GM23338 (cell line): ENCODE data around the gene ERC2. TPM values are rescaled to one million over a fixed set of nuclear protein-coding genes. Genes with fewer than 3 reads are reported as not detected.

Experiments used
- ATAC-seq: fragments of 200-7000 bp; cut with Tn5 transposase; 3 replicates; pipeline ENCODE4 v1.9.1; 2020
- DNase-seq: peaks from one replicate; pipeline ENCODE4 v3.0.0-alpha.2; 2015; ENCODE audit warnings: low spot score
- H2AFZ ChIP-seq: fragments of 200-600 bp; sonication (generic); 2 replicates; pipeline ENCODE4 v1.8.0; 2016; ENCODE audit warnings: antibody characterized with exemption, mild to moderate bottlenecking, moderate library complexity
- H3F3A ChIP-seq: fragments of 200-600 bp; sonication (generic); replicated peaks from 2 replicates; pipeline ENCODE4 v1.8.0; 2017; ENCODE audit warnings: antibody characterized with exemption, mixed run types, low read depth
- H3K27ac ChIP-seq: fragments of 200-600 bp; sonication (generic); 2 replicates; pipeline ENCODE4 v1.6.1; 2016; ENCODE audit warnings: low read depth
- H3K27me3 ChIP-seq: fragments of 200-600 bp; sonication (generic); 2 replicates; pipeline ENCODE4 v1.8.0; 2016; ENCODE audit warnings: mild to moderate bottlenecking, mixed run types, moderate library complexity; ENCODE audit not compliant: insufficient read depth
- H3K36me3 ChIP-seq: fragments of 200-600 bp; sonication (generic); 2 replicates; pipeline ENCODE4 v1.8.0; 2016; ENCODE audit warnings: mild to moderate bottlenecking; ENCODE audit not compliant: insufficient read depth
- H3K4me1 ChIP-seq: fragments of 200-600 bp; sonication (generic); 2 replicates; pipeline ENCODE4 v1.8.0; 2016; ENCODE audit warnings: mild to moderate bottlenecking, moderate library complexity; ENCODE audit not compliant: insufficient read depth
- H3K4me2 ChIP-seq: fragments of 200-600 bp; sonication (generic); 2 replicates; pipeline ENCODE4 v1.7.1; 2017; ENCODE audit warnings: mixed run types
- H3K4me3 ChIP-seq: fragments of 200-600 bp; sonication (generic); 2 replicates; pipeline ENCODE4 v1.6.1; 2016; ENCODE audit warnings: mixed run types
- H3K79me2 ChIP-seq: fragments of 200-600 bp; sonication (generic); replicated peaks from 2 replicates; pipeline ENCODE4 v1.8.0; 2017; ENCODE audit warnings: mild to moderate bottlenecking; ENCODE audit not compliant: insufficient read depth
- H3K9me2 ChIP-seq: fragments of 200-600 bp; sonication (generic); 2 replicates; pipeline ENCODE4 v1.8.0; 2017; ENCODE audit not compliant: insufficient read depth
- H4K20me1 ChIP-seq: fragments of 200-600 bp; sonication (generic); replicated peaks from 2 replicates; pipeline ENCODE4 v1.8.0; 2017; ENCODE audit warnings: mild to moderate bottlenecking; ENCODE audit not compliant: insufficient read depth
- H3K27ac Mint-ChIP-seq: 2 replicates; pipeline ENCODE4 v1.8.0; 2020; ENCODE audit warnings: inconsistent platforms, mild to moderate bottlenecking, moderate library complexity, mixed read lengths
- H3K27me3 Mint-ChIP-seq: 3 replicates; pipeline ENCODE4 v1.8.0; 2022; ENCODE audit warnings: low read depth, mild to moderate bottlenecking, moderate library complexity, mixed read lengths, inconsistent platforms; ENCODE audit not compliant: insufficient read depth, poor library complexity
- H3K36me3 Mint-ChIP-seq: 3 replicates; pipeline ENCODE4 v1.8.0; 2021; ENCODE audit warnings: low read depth, mild to moderate bottlenecking, inconsistent platforms, moderate library complexity, mixed read lengths
- H3K4me1 Mint-ChIP-seq: 3 replicates; pipeline ENCODE4 v1.8.0; 2020; ENCODE audit warnings: mild to moderate bottlenecking, inconsistent platforms, mixed read lengths
- H3K4me3 Mint-ChIP-seq: 3 replicates; pipeline ENCODE4 v1.8.0; 2021; ENCODE audit warnings: moderate library complexity, mild to moderate bottlenecking, inconsistent platforms, mixed read lengths
- H3K9me3 Mint-ChIP-seq: 3 replicates; pipeline ENCODE4 v1.8.0; 2020; ENCODE audit warnings: moderate library complexity, mild to moderate bottlenecking, inconsistent platforms, mixed read lengths
- CREB1 ChIP-seq: fragments of 250-450 bp; sonication (Bioruptor Pico); IDR thresholded peaks from 2 replicates; pipeline ENCODE4 v1.5.0; 2020; ENCODE audit warnings: low read depth, mild to moderate bottlenecking, moderate library complexity
- CTCF ChIP-seq, 2 experiments: fragments of 200-600 bp in 1 of 2; sonication (generic) in 1 of 2; conservative IDR thresholded peaks; 2 replicates each; pipeline versions ENCODE4 v1.5.1 to v1.6.1; 2016 to 2017; ENCODE audit warnings: antibody characterized with exemption in 2 of 2, low read depth in 2 of 2, mild to moderate bottlenecking in 2 of 2, moderate library complexity in 1 of 2
- ETS1 ChIP-seq: IDR thresholded peaks from 2 replicates; pipeline ENCODE4 v1.6.1; 2016; ENCODE audit warnings: antibody characterized with exemption
- EZH2 ChIP-seq: fragments of 200-600 bp; sonication (generic); IDR thresholded peaks from one replicate; pipeline ENCODE4 v1.8.0; 2017; ENCODE audit warnings: antibody characterized with exemption, mild to moderate bottlenecking, low read depth; ENCODE audit not compliant: unreplicated experiment
- JUNB ChIP-seq: IDR thresholded peaks from one replicate; pipeline ENCODE4 v1.6.1; 2016; ENCODE audit warnings: antibody characterized with exemption; ENCODE audit not compliant: unreplicated experiment
- POLR2AphosphoS5 ChIP-seq: IDR thresholded peaks from 2 replicates; pipeline ENCODE4 v1.6.1; 2016; ENCODE audit warnings: antibody characterized with exemption, low read depth
- REST ChIP-seq: IDR thresholded peaks from one replicate; pipeline ENCODE4 v1.6.1; 2018; ENCODE audit warnings: antibody characterized with exemption; ENCODE audit not compliant: unreplicated experiment
- ZNF114 ChIP-seq: fragments of 250-450 bp; sonication (Bioruptor Pico); IDR thresholded peaks from 2 replicates; pipeline ENCODE4 v1.5.0; 2020; ENCODE audit warnings: mild to moderate bottlenecking, moderate library complexity
- ZNF331 ChIP-seq: fragments of 250-450 bp; sonication (Bioruptor Pico); IDR thresholded peaks from 2 replicates; pipeline ENCODE4 v1.5.0; 2020; ENCODE audit warnings: low read depth, mild to moderate bottlenecking, moderate library complexity
- polyA plus RNA-seq: library from polyadenylated mRNA; unstranded; fragments of >200 nt; fragmentation: Nextera tagmentation; extraction: Ambion mirVana; gene quantifications from 2 replicates; pipeline ENCODE4 v1.2.1, GENCODE V29; 2016
- total RNA-seq: library from RNA; depleted of rRNA; stranded (reverse); fragments of >200 nt; shearing (Covaris generic); gene quantifications from 2 replicates; pipeline ENCODE4 v1.2.3, GENCODE V29; 2014

Gene ERC2
- total and polyA plus RNA-seq, 2 experiments from 2014 or later, result 11.8 to 13.7 TPM

GRCh38 chr3:55774856-55775255 lies 693.4 kb downstream of the ERC2 start:
- peaks cover 2% of the 10 kb centered on the region for H3K27me3 Mint-ChIP-seq
- H3K4me2 ChIP-seq, result no peak overlapping the region

More at GRCh38 chr3:55774856-55775255, 693.4 kb downstream of the ERC2 start:
- no peaks in the 10 kb centered on the region for H4K20me1 ChIP-seq
- no peaks in the 10 kb centered on the region for H3K36me3 ChIP-seq
- Mint-ChIP-seq H3K27ac (no peak overlapping the region), H3K36me3 (no peaks in the 10 kb centered on the region), H3K4me3 (no peak overlapping the region), H3K4me1 (peaks cover 4% of the 10 kb centered on the region; the same call in 2 of the 3 replicates), H3K9me3 (no peaks in the 10 kb centered on the region)
- ATAC-seq (no peak), DNase-seq (no peak)
- no peaks in the 10 kb centered on the region for H3K27me3 ChIP-seq
- no peak overlapping the region for H2AFZ ChIP-seq
- H3F3A ChIP-seq, result no peaks in the 10 kb centered on the region
- peaks cover 6% of the 10 kb centered on the region for H3K9me2 ChIP-seq
- TF ChIP-seq CTCF (conservative IDR thresholded peaks at IDR 0.05; ENCODE audit: low read depth in 2 of 2), result no peak
- no peak for TF ChIP-seq ZNF114
- no peak for TF ChIP-seq ETS1
- no peak for TF ChIP-seq REST
- no peak for TF ChIP-seq ZNF331 (CRISPR knock-in tag)
- no peak for TF ChIP-seq CREB1 (CRISPR knock-in tag)
- TF ChIP-seq JUNB, result no peak
- no peak for TF ChIP-seq EZH2
- no peak for TF ChIP-seq POLR2AphosphoS5
- no peaks in the 10 kb centered on the region for H3K79me2 ChIP-seq
- H3K4me1 ChIP-seq, result no peaks in the 10 kb centered on the region
- no peak overlapping the region for H3K27ac ChIP-seq
- H3K4me3 ChIP-seq, result no peak overlapping the region
